Spinal cord (tissue), 10 donors: ENCODE measurements around the gene MSI2. TPM values are rescaled to one million over a fixed set of nuclear protein-coding genes. Genes with fewer than 3 reads are reported as not detected.

Source experiments
- DNase-seq, 6 donors: peaks; one replicate each; pipeline versions ENCODE4 v3.0.0 to v3.0.0-alpha.2; 2013 to 2015; ENCODE audit warnings: low spot score in 6 of 6, low read depth in 4 of 6
- H3K27ac ChIP-seq: one replicate; pipeline ENCODE4 v1.5.1; 2013; ENCODE audit warnings: low read depth, low read length, control low read depth
- H3K27me3 ChIP-seq: one replicate; pipeline ENCODE4 v1.6.1; 2013; ENCODE audit warnings: low read length; ENCODE audit not compliant: control insufficient read depth, insufficient read depth
- H3K36me3 ChIP-seq: one replicate; pipeline ENCODE4 v1.6.1; 2013; ENCODE audit warnings: low read length; ENCODE audit not compliant: control insufficient read depth, insufficient read depth
- H3K4me1 ChIP-seq: one replicate; pipeline ENCODE4 v1.6.1; 2013; ENCODE audit warnings: low read length; ENCODE audit not compliant: control insufficient read depth, insufficient read depth
- H3K4me3 ChIP-seq: one replicate; pipeline ENCODE4 v1.5.1; 2013; ENCODE audit warnings: low read depth, low read length, control low read depth
- H3K9me3 ChIP-seq: one replicate; pipeline ENCODE4 v1.6.1; 2013; ENCODE audit warnings: low read length; ENCODE audit not compliant: control insufficient read depth, insufficient read depth
- WGBS: methylation state at CpG from one replicate; pipeline ENCODE4 v1.1.5; 2013; ENCODE audit warnings: missing lambda C conversion rate; ENCODE audit not compliant: insufficient coverage; 5-methylcytosine and 5-hydroxymethylcytosine counted together
- polyA plus RNA-seq, 2 donors: library from polyadenylated mRNA; unstranded; fragments of 120-200 nt; gene quantifications; one replicate each; pipeline ENCODE4 v1.2.1, GENCODE V29; 2013; ENCODE audit not compliant: insufficient read length in 2 of 2
- total RNA-seq, 2 donors: library from RNA; depleted of rRNA in 1 of 2; stranded (reverse); fragments of 120-200 nt in 1 of 2; fragments of >200 nt in 1 of 2; gene quantifications; one replicate each; pipeline versions ENCODE4 v1.2.3 to v1.2.4, GENCODE V29; 2013 to 2014
- donor health status: healthy.

Gene MSI2
- total and polyA plus RNA-seq, 4 donors, result 92.8 to 167 (median 109) TPM

- peaks cover 55% of the 10 kb centered on the region for H3K36me3 ChIP-seq
- no peak for DNase-seq
- H3K27ac ChIP-seq, result no peak overlapping the region
- H3K4me3 ChIP-seq, result no peak overlapping the region
- H3K4me1 ChIP-seq, result peaks cover 19% of the 10 kb centered on the region
- WGBS, result 75% methylated on average over 9 of the region's 9 CpGs
- no peaks in the 10 kb centered on the region for H3K27me3 ChIP-seq
- H3K9me3 ChIP-seq, result no peaks in the 10 kb centered on the region
Observed at GRCh38 chr17:57636274-57636673, 380.0 kb downstream of the MSI2 start.

GRCh38 chr17:57636985-57637665 lies 380.8 kb downstream of the MSI2 start:
- no peaks in the 10 kb centered on the region for H3K9me3 ChIP-seq
- DNase-seq, result peak in 1 of 6 donors; percentile 33
- no peak overlapping the region for H3K27ac ChIP-seq
- H3K4me3 ChIP-seq, result no peak overlapping the region
- 82% methylated on average over 17 of the region's 20 CpGs for WGBS
- H3K27me3 ChIP-seq, result no peaks in the 10 kb centered on the region
- H3K4me1 ChIP-seq, result peaks cover 19% of the 10 kb centered on the region
- H3K36me3 ChIP-seq, result peaks cover 50% of the 10 kb centered on the region

- Histone ChIP-seq H3K27me3 (no peaks in the 10 kb centered on the region), H3K36me3 (peaks cover 46% of the 10 kb centered on the region), H3K9me3 (no peaks in the 10 kb centered on the region), H3K4me1 (peaks cover 19% of the 10 kb centered on the region), H3K4me3 (no peak overlapping the region), H3K27ac (no peak overlapping the region)
- 94% methylated on average over 4 of the region's 6 CpGs for whole genome bisulfite sequencing
- no peak for DNase-seq
Observed at GRCh38 chr17:57637666-57638010, 381.3 kb downstream of the MSI2 start.

GRCh38 chr17:57638284-57638683 lies 382.0 kb downstream of the MSI2 start:
- no peaks in the 10 kb centered on the region for H3K9me3 ChIP-seq
- 85% methylated on average over 7 of the region's 8 CpGs for WGBS
- H3K36me3 ChIP-seq, result peaks cover 46% of the 10 kb centered on the region
- no peak for DNase-seq
- peaks cover 21% of the 10 kb centered on the region for H3K4me1 ChIP-seq
- H3K27ac ChIP-seq, result no peak overlapping the region
- H3K4me3 ChIP-seq, result no peak overlapping the region
- no peaks in the 10 kb centered on the region for H3K27me3 ChIP-seq

- H3K9me3 ChIP-seq, result no peaks in the 10 kb centered on the region
- 75% methylated on average over 5 of the region's 5 CpGs for WGBS
- peaks cover 29% of the 10 kb centered on the region for H3K4me1 ChIP-seq
- no peak overlapping the region for H3K27ac ChIP-seq
- no peak for DNase-seq
- H3K4me3 ChIP-seq, result no peak overlapping the region
- no peaks in the 10 kb centered on the region for H3K27me3 ChIP-seq
- H3K36me3 ChIP-seq, result peaks cover 45% of the 10 kb centered on the region
Observed at GRCh38 chr17:57639381-57639780, 383.1 kb downstream of the MSI2 start.

GRCh38 chr17:57640079-57640478 lies 383.8 kb downstream of the MSI2 start:
- Histone ChIP-seq H3K36me3 (peaks cover 45% of the 10 kb centered on the region), H3K4me3 (no peak overlapping the region), H3K9me3 (no peaks in the 10 kb centered on the region), H3K27me3 (no peaks in the 10 kb centered on the region), H3K27ac (no peak overlapping the region), H3K4me1 (peaks cover 33% of the 10 kb centered on the region)
- peak in 1 of 6 donors; percentile 73 for DNase-seq
- 65% methylated on average over 2 of the region's 7 CpGs for WGBS

- H3K27me3 ChIP-seq, result no peaks in the 10 kb centered on the region
- no peaks in the 10 kb centered on the region for H3K9me3 ChIP-seq
- H3K4me3 ChIP-seq, result no peak overlapping the region
- WGBS, result 88% methylated on average over 3 of the region's 3 CpGs
- DNase-seq, result no peak
- peaks cover 36% of the 10 kb centered on the region for H3K36me3 ChIP-seq
- H3K4me1 ChIP-seq, result peaks cover 28% of the 10 kb centered on the region
- no peak overlapping the region for H3K27ac ChIP-seq
Observed at GRCh38 chr17:57641761-57642160, 385.4 kb downstream of the MSI2 start.

GRCh38 chr17:57643062-57643461 lies 386.7 kb downstream of the MSI2 start:
- Histone ChIP-seq H3K4me1 (peaks cover 22% of the 10 kb centered on the region), H3K36me3 (peaks cover 24% of the 10 kb centered on the region), H3K9me3 (no peaks in the 10 kb centered on the region), H3K27me3 (no peaks in the 10 kb centered on the region), H3K27ac (no peak overlapping the region), H3K4me3 (no peak overlapping the region)
- no peak for DNase-seq
- WGBS, result 86% methylated on average over 6 of the region's 8 CpGs

- peak in 1 of 6 donors; percentile 84 for DNase-seq
- Histone ChIP-seq H3K27me3 (no peaks in the 10 kb centered on the region), H3K4me3 (no peak overlapping the region), H3K9me3 (no peaks in the 10 kb centered on the region), H3K27ac (no peak overlapping the region), H3K4me1 (peaks cover 27% of the 10 kb centered on the region), H3K36me3 (peaks cover 23% of the 10 kb centered on the region)
- 48% methylated on average over 5 of the region's 5 CpGs for WGBS
Observed at GRCh38 chr17:57644326-57644725, 388.0 kb downstream of the MSI2 start.

GRCh38 chr17:57645950-57646665 lies 389.8 kb downstream of the MSI2 start:
- Histone ChIP-seq H3K9me3 (no peaks in the 10 kb centered on the region), H3K27ac (no peak overlapping the region), H3K27me3 (no peaks in the 10 kb centered on the region), H3K36me3 (peaks cover 23% of the 10 kb centered on the region), H3K4me3 (no peak overlapping the region), H3K4me1 (peaks cover 33% of the 10 kb centered on the region)
- WGBS, result 96% methylated on average over 5 of the region's 6 CpGs
- DNase-seq, result no peak
